Measurements from ENCODE around the gene FTCD. TPM values are rescaled to one million over a fixed set of nuclear protein-coding genes. Genes with fewer than 3 reads are reported as not detected.

FTCD gene
- total and polyA plus RNA-seq, 9 of the 15 experiments (the other 6 are each of a cell fraction or from before 2014, with no cell fraction given) = 0.11 to 1.6 (median 0.67) TPM; not detected in 5

DNA sequence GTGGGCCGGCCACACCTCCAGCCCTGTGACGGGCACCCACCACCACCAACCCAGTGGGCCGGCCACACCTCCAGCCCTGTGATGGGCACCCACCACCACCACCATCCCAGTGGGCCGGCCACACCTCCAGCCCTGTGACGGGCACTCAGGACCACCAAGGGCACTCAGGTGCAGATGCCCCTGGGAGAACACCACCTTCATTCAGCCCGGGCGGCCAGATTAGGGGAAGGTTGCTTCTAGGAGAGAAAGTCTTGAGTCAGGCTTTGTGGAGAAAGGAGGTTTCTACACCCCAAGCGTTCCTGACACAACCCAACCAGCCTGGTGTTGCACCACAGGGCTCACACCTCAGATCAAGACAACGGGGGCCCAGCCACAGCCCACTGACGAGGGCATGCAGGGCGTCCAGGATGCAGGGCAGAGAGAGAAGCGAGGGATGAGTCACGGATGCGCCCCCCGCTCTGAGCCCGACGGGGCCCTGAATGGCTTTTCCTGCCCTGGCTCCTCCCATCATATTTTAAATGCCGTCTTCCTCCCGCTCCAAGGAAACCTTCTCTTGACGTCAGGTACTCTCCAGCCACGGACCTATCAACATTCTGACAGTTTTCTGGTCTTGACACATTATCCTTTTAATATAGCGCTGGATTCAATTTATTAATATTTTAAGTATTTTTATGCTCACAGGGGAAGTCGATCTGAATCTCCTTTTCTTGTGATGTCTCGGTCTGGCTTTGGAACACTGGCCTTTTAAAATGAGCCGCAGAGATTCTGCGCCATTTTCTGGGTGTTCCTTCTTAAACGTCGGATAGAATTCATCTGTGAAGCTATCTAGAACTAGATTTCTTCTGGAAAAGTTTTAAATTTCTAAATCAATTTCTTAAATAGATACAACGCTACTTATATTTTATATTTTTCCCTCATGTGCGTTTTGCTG is 29.5 kb upstream of the FTCD start (continued):
- no peak for TF ChIP-seq ZFP36 (IDR thresholded peaks at IDR 0.05; ENCODE audit: low read depth, low read length, partially characterized antibody)
- no peak for TF ChIP-seq FOXP1 (CRISPR knock-in tag; IDR thresholded peaks at IDR 0.05)
- no peak for TF ChIP-seq POLR3A (IDR thresholded peaks at IDR 0.05; ENCODE audit: borderline replicate concordance, extremely low read depth, insufficient read depth, insufficient read length)
- no peak for TF ChIP-seq ZNF57 (CRISPR knock-in tag; IDR thresholded peaks at IDR 0.05)
- peak; percentile 77 for TF ChIP-seq HDAC2 (IDR thresholded peaks at IDR 0.05)
- TF ChIP-seq, protein P1, sequence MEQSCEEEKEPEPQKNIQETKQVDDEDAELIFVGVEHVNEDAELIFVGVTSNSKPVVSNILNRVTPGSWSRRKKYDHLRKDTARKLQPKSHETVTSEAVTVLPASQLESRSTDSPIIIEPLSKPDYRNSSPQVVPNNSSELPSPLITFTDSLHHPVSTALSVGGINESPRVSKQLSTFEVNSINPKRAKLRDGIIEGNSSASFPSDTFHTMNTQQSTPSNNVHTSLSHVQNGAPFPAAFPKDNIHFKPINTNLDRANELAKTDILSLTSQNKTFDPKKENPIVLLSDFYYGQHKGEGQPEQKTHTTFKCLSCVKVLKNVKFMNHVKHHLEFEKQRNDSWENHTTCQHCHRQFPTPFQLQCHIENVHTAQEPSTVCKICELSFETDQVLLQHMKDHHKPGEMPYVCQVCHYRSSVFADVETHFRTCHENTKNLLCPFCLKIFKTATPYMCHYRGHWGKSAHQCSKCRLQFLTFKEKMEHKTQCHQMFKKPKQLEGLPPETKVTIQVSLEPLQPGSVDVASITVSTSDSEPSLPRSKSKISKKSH (CRISPR knock-in tag; IDR thresholded peaks at IDR 0.05) = no peak
- TF ChIP-seq, protein P2, sequence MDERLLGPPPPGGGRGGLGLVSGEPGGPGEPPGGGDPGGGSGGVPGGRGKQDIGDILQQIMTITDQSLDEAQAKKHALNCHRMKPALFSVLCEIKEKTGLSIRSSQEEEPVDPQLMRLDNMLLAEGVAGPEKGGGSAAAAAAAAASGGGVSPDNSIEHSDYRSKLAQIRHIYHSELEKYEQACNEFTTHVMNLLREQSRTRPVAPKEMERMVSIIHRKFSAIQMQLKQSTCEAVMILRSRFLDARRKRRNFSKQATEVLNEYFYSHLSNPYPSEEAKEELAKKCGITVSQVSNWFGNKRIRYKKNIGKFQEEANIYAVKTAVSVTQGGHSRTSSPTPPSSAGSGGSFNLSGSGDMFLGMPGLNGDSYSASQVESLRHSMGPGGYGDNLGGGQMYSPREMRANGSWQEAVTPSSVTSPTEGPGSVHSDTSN (CRISPR knock-in tag; IDR thresholded peaks at IDR 0.05; ENCODE audit: low read depth) = no peak; the same call in 1 of the 2 replicates
- TF ChIP-seq, protein P2 (tag; conservative IDR thresholded peaks at IDR 0.05; ENCODE audit: low read depth) = peak; percentile 85
- no peak for TF ChIP-seq ZNF140 (CRISPR knock-in tag; IDR thresholded peaks at IDR 0.05)
- no peak for TF ChIP-seq BDP1 (IDR thresholded peaks at IDR 0.05; ENCODE audit: insufficient read depth, insufficient read length)
